Parietal lobe (tissue), 1 donor: ENCODE results near the gene CD1E. TPM values are rescaled to one million over a fixed set of nuclear protein-coding genes. Genes with fewer than 3 reads are reported as not detected.

Experiments used
- total RNA-seq: library from RNA; depleted of rRNA; stranded (reverse); fragments of >200 nt; gene quantifications from one replicate; pipeline ENCODE4 v1.2.3, GENCODE V29; 2014

The CD1E gene
- total RNA-seq: not detected

DNA sequence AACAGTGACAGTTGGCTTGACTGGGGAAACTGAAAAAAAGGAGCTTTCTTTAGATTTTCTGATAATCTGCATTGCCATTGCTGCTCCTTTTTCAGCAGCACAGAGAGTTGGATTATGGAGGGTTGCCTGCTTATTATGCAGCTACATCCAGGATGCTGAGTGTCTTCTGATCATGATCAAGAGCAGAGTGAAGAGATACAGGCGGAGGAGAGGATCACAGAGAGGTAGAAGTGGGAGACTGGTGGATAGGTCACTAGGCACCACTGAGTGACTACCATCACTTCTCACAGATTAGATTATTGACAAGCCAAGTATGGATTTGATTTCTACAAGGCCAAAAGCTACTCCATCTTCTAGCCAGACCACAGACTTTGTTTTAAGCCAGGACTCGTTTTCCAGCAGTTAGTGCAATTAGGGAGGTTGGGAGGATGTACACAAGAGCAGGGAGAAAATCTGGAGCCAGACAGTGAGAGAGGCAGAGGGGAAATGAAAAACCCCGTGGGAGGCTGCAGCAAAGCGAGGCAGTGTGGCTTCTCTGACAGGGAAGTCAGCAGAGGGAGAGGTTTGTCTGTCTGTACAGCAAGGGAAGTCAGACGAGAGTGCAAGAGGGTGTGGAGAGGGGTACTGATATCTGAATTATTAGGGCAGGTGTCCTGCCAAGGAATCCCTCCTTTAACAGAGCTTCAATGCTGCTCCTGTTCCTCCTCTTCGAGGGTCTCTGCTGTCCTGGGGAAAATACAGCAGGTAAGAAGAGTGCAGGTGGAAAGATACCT lies at the start of gene CD1E:
CD1E (plus strand) TSS at position 592 of the 773 bp plus-strand sequence; CDS start at position 687, 95 bp downstream.

DNA sequence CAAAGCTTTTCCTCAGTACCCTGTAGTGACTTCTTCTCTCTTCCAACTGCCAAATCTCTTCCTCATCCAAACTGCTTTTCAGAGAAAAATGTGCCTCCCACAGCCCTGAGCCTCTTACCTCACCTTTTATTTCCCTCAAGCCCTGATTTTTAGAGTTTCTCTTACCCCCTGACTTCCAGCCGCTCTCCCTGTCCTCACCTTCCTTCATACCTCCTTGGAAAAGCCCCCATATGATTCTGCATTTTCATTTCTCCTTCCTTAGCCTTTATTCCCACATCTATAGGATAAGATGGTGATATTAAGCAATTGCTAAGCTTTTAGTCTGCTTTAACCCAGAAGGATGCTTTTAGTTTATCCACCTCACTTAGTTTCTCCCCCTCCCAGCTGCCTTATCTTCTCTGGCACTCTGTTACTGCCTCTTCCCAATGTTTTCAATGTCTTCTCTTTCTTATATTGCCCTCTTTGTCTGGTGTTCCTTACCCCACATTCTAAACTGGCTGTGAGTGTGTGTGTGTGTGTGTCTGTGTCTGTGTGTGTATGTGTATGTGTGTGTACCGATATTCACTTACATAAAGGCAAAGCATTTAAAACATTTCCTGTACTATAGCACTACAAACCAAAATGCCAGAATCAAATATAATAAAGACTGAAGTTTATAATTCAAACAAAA lies 22.1 kb upstream of the CD1E start, which contains the start of gene CD1B:
CD1B (minus strand) TSS at position 51 of the 670 bp plus-strand sequence. CDS start 108 bp downstream, outside the sequence.

DNA sequence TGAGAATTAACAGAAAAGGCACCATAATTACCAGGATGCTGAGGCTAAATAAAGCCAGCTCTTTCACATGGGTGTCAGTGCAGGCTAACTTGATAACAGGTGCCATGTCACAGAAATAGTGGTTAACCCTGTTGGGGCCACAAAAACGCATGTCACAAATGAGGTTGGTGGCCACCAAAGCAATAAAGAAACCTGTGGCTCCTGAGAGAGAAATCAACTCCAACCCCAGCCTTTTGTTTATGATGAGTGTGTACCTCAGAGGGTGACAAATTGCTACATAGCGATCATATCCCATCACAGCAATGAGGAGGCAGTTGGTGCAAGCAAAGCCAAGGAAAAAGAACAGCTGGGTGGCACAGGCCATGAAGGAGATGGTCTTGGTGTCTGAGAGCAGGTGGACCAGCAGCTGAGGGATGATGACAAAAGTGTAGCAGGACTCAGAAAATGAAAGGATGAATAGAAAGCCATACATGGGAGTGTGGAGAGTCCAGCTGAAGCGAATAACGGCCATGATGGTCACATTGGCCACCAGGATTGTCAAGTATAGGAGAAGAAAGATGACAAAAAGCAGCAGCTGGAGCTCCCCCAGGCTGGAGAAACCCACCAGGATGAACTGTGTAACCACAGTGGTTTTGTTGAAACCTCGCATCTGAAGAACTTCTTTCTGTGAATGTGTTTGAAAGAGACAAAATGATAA lies 45.3 kb downstream of the CD1E start, which contains the start of gene OR10T2:
OR10T2 (minus strand) TSS at position 649 of the 697 bp plus-strand sequence; CDS start at position 649, 0 bp downstream.

Other genes starting within 250 kb of the CD1E start
- 0.94 TPM for gene CD1D, start 173.0 kb upstream of the CD1E start, total RNA-seq
- gene CD1A, start 99.5 kb upstream of the CD1E start, total RNA-seq: not detected
- not detected for gene CD1C, start 64.0 kb upstream of the CD1E start, total RNA-seq
- not detected for gene CD1B, start 22.4 kb upstream of the CD1E start, total RNA-seq
- not detected for gene OR10T2, start 45.6 kb downstream of the CD1E start, total RNA-seq
- not detected for gene OR10K2, start 72.3 kb downstream of the CD1E start, total RNA-seq
- gene OR10K1, start 107.9 kb downstream of the CD1E start, total RNA-seq: not detected
- gene OR10R2, start 118.3 kb downstream of the CD1E start, total RNA-seq: not detected
- gene OR6Y1, start 200.5 kb downstream of the CD1E start, total RNA-seq: not detected
- gene OR6P1, start 216.7 kb downstream of the CD1E start, total RNA-seq: not detected
- gene OR10X1, start 226.0 kb downstream of the CD1E start, total RNA-seq: not detected